Neural crest cell (in vitro differentiated cells): Measurements from ENCODE around the gene LNX2. TPM values are rescaled to one million over a fixed set of nuclear protein-coding genes. Genes with fewer than 3 reads are reported as not detected.

Source experiments
- DNase-seq: peaks from one replicate; pipeline ENCODE4 v3.0.0; 2021; ENCODE audit warnings: low read depth, mixed read lengths, low spot score
- H3K27ac Mint-ChIP-seq: one replicate; pipeline ENCODE4 v1.8.0; 2021; ENCODE audit warnings: mild to moderate bottlenecking, mixed read lengths; ENCODE audit not compliant: unreplicated experiment
- H3K27me3 Mint-ChIP-seq: 2 replicates; pipeline ENCODE4 v1.8.0; 2021; ENCODE audit warnings: low read depth, mild to moderate bottlenecking, mixed read lengths
- H3K36me3 Mint-ChIP-seq: 2 replicates; pipeline ENCODE4 v1.8.0; 2021; ENCODE audit warnings: low read depth, mild to moderate bottlenecking, mixed read lengths
- H3K4me1 Mint-ChIP-seq: 2 replicates; pipeline ENCODE4 v1.8.0; 2021; ENCODE audit warnings: mixed read lengths
- H3K4me3 Mint-ChIP-seq: one replicate; pipeline ENCODE4 v1.8.0; 2021; ENCODE audit warnings: mild to moderate bottlenecking, mixed read lengths
- H3K9me3 Mint-ChIP-seq: 2 replicates; pipeline ENCODE4 v1.8.0; 2021; ENCODE audit warnings: mixed read lengths
- long read RNA-seq: library from polyadenylated mRNA; unstranded; transcript quantifications from one replicate; pipeline ENCODE4 v2.0.0, GENCODE V29; 2020
- total RNA-seq: library from RNA; stranded (reverse); gene quantifications from 2 replicates; pipeline ENCODE4 v1.2.1, GENCODE V29; 2021
- TF ChIP-seq, protein P1 (sequence below): fragments of 200-600 bp; sonication (generic); conservative IDR thresholded peaks from 2 replicates; pipeline ENCODE4 v1.5.0; 2021; ENCODE audit warnings: antibody characterized with exemption, mild to moderate bottlenecking

LNX2 gene
- 9.4 and 9.6 TPM in 2 replicates for total RNA-seq
- long read RNA-seq, partial matches to known transcripts = 1 of 2 reads
- long read RNA-seq, other reads (novel, unspliced or antisense) = 1 of 2 reads

DNA sequence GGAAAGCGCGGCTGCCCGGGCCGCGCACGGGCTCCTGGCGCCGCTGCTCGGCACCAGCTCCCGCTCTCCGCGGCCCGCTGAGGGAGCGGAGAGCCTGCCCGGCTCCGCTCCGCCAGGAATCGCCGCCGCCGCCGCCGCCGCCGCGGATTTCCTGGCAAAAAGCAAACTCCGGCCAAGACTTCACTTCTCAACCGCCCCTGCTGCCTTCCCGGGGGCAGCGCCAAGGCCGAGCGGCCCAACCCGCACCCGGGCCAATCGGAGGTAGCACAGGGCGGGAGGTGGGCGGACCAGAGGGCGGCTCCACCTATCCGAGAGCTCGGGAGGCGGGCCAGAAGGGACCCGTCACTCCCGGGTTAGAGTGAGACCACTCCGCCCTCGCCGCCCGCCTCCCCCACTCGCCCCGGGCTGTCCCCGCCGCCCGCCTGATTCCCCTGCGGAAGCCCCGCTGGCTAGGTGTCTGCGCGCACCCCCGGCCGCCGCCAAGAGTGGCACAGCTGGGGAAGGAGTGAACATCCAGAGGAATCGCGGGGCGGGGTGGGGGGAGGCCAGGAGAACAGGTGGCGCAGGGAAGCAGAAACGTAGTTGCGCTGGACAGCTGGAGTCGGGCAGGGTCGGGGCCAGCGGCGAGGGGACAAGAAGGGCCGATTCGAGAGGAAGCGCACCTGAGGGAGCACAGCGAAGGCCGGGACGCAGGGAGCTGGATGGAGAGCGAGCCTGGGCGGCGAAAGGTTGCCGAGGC, at the start of gene LNX2:
TSS of gene LNX2 (minus strand) at position 153 of the 739 bp plus-strand sequence. CDS start 38,826 bp downstream, outside the sequence.
- H3K4me1 Mint-ChIP-seq = peaks cover 46% of the 10 kb centered on the region
- peak within 1 kb of the TSS; percentile 96 for H3K4me3 Mint-ChIP-seq
- peak; percentile 96 for DNase-seq
- peak within 1 kb of the TSS; percentile 32 for H3K27ac Mint-ChIP-seq
- TF ChIP-seq, protein P1, sequence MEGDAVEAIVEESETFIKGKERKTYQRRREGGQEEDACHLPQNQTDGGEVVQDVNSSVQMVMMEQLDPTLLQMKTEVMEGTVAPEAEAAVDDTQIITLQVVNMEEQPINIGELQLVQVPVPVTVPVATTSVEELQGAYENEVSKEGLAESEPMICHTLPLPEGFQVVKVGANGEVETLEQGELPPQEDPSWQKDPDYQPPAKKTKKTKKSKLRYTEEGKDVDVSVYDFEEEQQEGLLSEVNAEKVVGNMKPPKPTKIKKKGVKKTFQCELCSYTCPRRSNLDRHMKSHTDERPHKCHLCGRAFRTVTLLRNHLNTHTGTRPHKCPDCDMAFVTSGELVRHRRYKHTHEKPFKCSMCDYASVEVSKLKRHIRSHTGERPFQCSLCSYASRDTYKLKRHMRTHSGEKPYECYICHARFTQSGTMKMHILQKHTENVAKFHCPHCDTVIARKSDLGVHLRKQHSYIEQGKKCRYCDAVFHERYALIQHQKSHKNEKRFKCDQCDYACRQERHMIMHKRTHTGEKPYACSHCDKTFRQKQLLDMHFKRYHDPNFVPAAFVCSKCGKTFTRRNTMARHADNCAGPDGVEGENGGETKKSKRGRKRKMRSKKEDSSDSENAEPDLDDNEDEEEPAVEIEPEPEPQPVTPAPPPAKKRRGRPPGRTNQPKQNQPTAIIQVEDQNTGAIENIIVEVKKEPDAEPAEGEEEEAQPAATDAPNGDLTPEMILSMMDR = no peak
- no peaks in the 10 kb centered on the region for H3K9me3 Mint-ChIP-seq
- H3K36me3 Mint-ChIP-seq = peaks cover 13% of the 10 kb centered on the region
- H3K27me3 Mint-ChIP-seq = peaks cover 16% of the 10 kb centered on the region

- H3K27ac Mint-ChIP-seq = no peak overlapping the region
- H3K36me3 Mint-ChIP-seq = peaks cover 5% of the 10 kb centered on the region
- TF ChIP-seq, protein P1 = no peak
Observed at GRCh38 chr13:27667946-27668345, 47.6 kb upstream of the LNX2 start.

DNA sequence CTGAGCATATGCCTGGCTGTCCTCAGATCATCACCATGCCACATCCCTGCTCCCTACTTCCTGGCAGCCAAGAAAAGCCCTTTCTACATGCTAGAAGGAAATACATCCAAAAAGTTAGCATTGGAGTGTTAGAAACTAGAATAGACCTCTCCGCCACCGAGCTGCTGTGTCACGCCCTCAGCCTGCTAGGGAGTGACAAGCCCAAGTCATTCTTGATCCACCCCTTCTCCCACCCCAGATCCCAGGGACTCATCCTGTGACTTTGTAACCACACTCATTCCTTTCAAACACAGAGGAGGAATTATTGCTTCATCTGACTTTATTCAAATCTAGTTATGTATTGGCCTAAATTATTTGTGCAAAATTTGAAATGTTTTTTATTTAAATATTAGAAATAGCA, 46.6 kb upstream of the LNX2 start:
- Mint-ChIP-seq H3K36me3 (peaks cover 5% of the 10 kb centered on the region), H3K27ac (no peak overlapping the region), H3K9me3 (no peaks in the 10 kb centered on the region), H3K27me3 (no peaks in the 10 kb centered on the region), H3K4me1 (no peaks in the 10 kb centered on the region), H3K4me3 (no peak overlapping the region)
- TF ChIP-seq, protein P1 = no peak
- DNase-seq = no peak

More at GRCh38 chr13:27667946-27668345, 47.6 kb upstream of the LNX2 start:
- no peaks in the 10 kb centered on the region for H3K9me3 Mint-ChIP-seq
- H3K4me1 Mint-ChIP-seq = no peaks in the 10 kb centered on the region
- H3K27me3 Mint-ChIP-seq = no peaks in the 10 kb centered on the region
- H3K4me3 Mint-ChIP-seq = no peak overlapping the region
- DNase-seq = no peak

GRCh38 chr13:27665761-27666160, 45.4 kb upstream of the LNX2 start:
- peaks cover 5% of the 10 kb centered on the region for H3K36me3 Mint-ChIP-seq
- DNase-seq = no peak
- TF ChIP-seq, protein P1 = no peak
- H3K4me1 Mint-ChIP-seq = no peaks in the 10 kb centered on the region
- no peak overlapping the region for H3K27ac Mint-ChIP-seq
- no peaks in the 10 kb centered on the region for H3K27me3 Mint-ChIP-seq
- H3K9me3 Mint-ChIP-seq = no peaks in the 10 kb centered on the region
- no peak overlapping the region for H3K4me3 Mint-ChIP-seq

DNA sequence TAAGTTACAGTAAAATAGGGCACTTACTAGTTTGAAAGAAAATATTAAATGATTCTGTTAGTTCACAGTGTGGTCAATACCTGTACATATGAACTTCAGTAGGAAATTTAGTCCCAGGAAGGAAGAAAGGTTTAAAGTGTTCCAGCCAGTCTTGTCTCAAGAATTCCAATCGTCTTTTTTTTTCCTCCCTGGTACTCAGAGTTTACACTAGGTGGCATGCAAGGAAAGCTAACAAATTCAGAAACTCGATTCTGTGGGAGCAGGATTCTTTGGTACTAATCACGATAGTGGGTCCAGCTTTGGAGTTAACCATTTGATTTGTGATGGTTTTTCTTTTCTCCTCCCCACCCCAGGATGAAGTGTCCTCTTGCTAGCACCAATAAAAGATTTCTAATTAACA, 45.0 kb upstream of the LNX2 start:
- no peak overlapping the region for H3K27ac Mint-ChIP-seq
- no peak overlapping the region for H3K4me3 Mint-ChIP-seq
- TF ChIP-seq, protein P1 = peak; percentile 43
- H3K27me3 Mint-ChIP-seq = no peaks in the 10 kb centered on the region
- DNase-seq = no peak
- no peaks in the 10 kb centered on the region for H3K9me3 Mint-ChIP-seq
- H3K36me3 Mint-ChIP-seq = peaks cover 5% of the 10 kb centered on the region
- H3K4me1 Mint-ChIP-seq = no peaks in the 10 kb centered on the region
